NOMO-1 treated with DMSO at 0.1 percent for 48 hours (cell line): ENCODE data around the gene SORL1.

Experiments
- DNase-seq: peaks from one replicate; lab custom pipeline; 2025; ENCODE audit not compliant: unreplicated experiment; lab: John Stamatoyannopoulos, UW

The SORL1 gene

GRCh38 chr11:121473064-121473777 is 21.1 kb downstream of the SORL1 start:
- DNase-seq: no peak

- DNase-seq: no peak
Observed at GRCh38 chr11:121474680-121475079, 22.6 kb downstream of the SORL1 start.

GRCh38 chr11:121476379-121477032 is 24.4 kb downstream of the SORL1 start:
- no peak for DNase-seq

- DNase-seq: no peak
Observed at GRCh38 chr11:121478226-121478894, 26.2 kb downstream of the SORL1 start.

GRCh38 chr11:121478895-121479697 is 27.0 kb downstream of the SORL1 start:
- no peak for DNase-seq

DNA sequence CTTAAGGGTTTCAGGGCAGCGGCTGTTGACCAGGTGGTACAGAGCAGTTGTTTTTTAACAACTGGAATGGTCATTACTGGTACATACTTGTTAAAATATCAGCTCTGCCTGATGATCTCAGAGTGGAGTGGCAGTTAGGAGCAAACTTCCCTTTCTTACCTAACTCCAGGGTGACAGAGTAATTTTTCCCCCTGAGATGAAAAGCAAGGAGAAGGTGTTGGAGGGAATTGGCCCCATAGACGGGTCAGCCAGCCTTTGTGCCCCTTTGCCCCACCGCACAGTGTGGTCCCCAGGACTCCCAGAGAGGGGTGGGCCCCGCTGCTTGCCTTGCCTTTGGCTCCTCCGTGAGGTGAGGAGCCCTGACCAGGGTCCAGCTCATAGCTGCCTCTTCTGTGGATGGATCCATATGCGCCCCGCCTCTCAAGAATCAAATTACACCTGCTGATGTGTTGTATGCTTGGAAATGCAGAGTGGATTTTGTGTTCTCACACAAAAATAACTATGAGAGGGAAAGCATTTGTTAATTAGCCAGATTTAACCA is 27.7 kb downstream of the SORL1 start:
- no peak for DNase-seq

DNA sequence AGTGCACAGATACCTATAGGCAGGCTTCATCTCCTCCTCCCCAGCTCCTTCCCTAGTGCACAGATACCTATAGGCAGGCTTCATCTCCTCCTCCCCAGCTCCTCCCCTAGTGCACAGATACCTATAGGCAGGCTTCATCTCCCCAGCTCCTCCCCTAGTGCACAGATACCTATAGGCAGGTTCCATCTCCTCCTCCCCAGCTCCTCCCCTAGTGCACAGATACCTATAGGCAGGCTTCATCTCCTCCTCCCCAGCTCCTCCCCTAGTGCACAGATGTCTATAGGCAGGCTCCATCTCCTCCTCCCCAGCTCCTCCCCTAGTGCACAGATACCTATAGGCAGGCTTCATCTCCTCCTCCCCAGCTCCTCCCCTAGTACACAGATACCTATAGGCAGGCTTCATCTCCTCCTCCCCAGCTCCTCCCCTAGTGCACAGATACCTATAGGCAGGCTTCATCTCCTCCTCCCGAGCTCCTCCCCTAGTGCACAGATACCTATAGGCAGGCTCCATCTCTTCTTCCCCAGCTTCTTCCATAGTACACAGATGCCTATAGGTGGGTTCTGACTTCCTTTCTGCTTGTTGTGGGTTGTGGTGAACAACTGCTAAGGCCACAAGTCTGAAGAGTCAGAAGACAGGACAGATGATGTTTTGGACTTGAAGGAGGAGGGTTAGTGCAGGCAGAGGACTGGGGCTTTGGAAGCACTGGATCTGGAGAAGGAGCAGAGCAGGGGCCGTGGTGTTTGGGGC is 29.5 kb downstream of the SORL1 start:
- DNase-seq: peak; percentile 36

GRCh38 chr11:121482231-121483129 is 30.4 kb downstream of the SORL1 start:
- DNase-seq: peak; percentile 70

DNA sequence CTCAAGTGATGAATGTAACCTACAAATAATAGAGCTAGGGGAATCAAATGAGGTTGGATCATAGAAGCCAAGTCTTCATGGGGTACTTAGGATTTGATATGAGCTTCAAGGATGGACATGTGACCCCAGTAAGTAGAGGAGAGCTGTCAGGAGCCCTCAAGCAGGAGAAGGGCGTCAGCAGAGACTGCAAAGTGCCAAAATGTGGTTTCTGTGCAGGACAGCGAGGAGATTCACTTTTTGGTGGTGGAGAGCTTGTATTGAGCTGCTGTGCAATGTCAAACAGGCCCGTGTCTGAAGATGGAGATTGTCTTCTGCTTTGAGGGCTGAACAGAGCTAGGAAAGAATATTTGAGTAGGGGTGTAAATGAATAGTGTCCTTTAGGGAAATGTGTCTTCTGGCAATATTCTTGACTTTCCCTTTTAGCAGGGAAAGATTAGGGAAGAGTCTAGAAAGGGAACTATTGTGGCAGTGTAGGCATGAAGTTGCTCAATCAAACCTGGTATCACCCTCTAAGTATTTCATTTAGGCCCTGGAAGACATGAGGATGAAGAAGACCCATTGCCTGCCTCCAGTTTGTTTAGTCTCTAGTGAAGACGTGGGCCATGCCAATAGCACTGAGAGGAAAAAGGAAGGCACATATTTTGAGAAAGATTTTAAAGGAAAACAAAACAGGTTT is 31.8 kb downstream of the SORL1 start:
- no peak for DNase-seq

DNA sequence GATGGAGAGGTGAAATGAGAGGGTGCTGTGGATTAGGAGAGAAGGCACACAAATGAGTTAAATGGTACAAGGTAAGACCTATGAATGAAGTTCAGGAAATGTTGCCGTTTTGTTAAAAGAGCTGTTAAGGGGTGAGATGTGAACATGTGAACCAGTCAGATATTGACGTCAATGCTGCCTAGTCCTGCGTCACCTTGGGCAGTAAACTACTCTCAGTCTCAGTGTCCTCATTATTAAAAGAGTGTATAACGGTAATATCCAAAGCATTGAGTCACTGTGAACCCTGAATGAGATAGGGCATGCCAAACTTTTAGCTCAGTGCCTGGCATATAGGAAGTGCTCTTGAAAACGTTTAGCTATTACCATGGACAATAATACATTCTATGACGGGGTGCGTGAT is 33.1 kb downstream of the SORL1 start:
- DNase-seq: no peak

DNA sequence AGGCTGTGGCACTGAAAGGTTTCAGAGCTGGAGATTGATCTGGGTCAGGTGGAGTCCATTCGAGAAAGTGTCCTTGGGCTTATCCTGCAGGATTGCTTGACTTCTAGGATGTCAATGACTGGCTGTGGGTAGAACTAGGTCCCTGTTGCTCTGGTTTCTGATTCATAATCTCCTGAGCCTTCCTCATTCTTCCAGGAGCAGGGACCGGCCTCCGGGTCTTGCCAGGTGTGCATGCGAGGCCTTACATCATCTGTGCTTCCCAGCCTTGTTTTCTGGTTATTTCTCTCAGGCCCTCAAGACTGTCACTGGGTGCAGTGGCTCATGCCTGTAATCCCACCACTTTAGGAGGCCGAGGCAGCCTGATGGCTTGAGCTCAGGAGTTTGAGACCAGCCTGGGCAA is 33.9 kb downstream of the SORL1 start:
- no peak for DNase-seq

DNA sequence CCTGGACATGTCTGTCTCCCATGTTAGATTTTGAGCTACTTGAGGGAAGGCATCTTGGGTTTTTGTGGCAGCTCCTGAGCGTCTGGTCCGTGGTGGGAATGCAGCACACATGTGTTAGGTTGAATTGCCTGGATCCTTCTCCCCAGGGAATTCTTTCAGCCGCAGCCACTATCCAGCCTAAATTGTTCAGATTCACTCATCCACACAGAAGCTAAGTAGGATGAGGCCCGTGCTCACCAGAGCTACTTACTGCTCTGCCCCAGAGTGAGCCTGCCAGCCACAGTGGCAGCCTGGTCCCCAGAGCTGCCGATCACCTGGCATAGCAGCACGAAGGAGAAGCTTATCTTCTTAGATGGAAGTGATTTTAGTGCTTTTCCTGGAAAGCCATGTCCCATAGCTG is 35.1 kb downstream of the SORL1 start:
- DNase-seq: no peak

DNA sequence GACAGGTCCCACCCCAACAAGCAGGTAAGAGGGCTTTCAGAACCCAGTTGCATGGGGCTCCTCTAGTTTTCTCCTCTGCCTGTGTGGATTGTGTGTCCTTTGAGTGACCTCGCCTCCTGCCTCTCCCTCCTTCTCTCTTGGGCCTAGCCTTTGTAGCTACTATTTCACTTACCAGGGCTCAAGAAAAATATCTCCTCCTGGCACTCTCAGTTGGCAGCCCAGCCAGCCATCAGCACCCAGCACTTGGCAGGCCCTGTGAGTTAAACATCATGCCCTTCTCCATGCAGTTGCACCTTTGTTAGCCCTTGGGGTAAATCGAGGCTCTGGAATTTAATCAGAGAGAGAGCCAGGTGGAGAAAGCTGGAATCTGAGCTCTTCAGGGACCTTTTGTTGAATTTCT is 36.1 kb downstream of the SORL1 start:
- DNase-seq: no peak

DNA sequence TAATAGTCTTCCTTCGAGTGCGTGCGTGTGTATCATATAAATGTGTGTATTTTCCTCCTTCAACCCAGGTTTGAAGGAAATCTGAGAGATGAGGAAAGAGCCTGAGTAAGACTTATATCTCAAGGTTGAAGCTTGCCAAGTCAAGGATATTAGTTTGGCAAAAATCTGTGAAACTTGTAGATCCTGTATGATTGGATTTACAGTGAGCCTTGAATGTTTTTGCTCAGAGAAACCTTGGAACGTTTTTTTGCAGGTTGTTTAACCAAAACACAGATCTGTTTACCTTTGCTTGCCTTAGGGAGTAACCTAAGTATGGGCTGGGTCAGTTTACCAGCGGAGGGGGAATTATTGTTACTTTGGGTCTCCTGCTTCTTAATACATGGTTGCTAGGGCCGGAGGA is 36.5 kb downstream of the SORL1 start:
- DNase-seq: no peak

DNA sequence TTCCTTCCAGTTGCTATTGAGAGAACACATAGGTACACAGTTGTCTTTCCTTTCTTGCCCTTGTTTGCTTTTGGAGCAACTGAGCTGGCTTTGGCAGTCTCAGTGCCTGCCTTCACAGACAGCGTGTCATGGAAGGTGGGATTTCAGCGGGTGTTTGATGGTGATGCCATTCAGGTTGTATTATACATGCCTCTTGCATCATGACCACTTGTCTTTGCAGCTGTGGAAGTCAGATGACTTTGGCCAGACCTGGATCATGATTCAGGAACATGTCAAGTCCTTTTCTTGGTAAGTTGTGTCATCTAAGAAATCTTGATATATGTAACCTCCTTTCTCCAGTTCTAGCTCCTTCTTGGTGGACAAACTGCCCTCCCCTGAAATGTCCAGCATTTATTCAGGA is 37.7 kb downstream of the SORL1 start:
- DNase-seq: no peak

- peak; percentile 62 for DNase-seq
Observed at GRCh38 chr11:121494355-121495099, 42.4 kb downstream of the SORL1 start.

GRCh38 chr11:121497176-121497998 is 45.3 kb downstream of the SORL1 start:
- no peak for DNase-seq
